Measurements from ENCODE around the gene RPL23.

Gene RPL23

GRCh38 chr17:38883592-38884526 lies 30.3 kb upstream of the RPL23 start:
- no peak for DNase-seq (ENCODE audit: low read depth)

- DNase-seq (ENCODE audit: low read depth): no peak
Measured at GRCh38 chr17:38882870-38883269, 29.3 kb upstream of the RPL23 start.

GRCh38 chr17:38881600-38882191 lies 28.2 kb upstream of the RPL23 start:
- no peak for DNase-seq (ENCODE audit: low read depth)

GRCh38 chr17:38879878-38880665 lies 26.6 kb upstream of the RPL23 start:
- DNase-seq (ENCODE audit: low read depth): no peak

- no peak for DNase-seq (ENCODE audit: low read depth)
Measured at GRCh38 chr17:38877130-38877851, 23.8 kb upstream of the RPL23 start.

GRCh38 chr17:38875477-38876075 lies 22.1 kb upstream of the RPL23 start:
- DNase-seq (ENCODE audit: low read depth): no peak

GRCh38 chr17:38874505-38875400 lies 21.2 kb upstream of the RPL23 start:
- no peak for DNase-seq (ENCODE audit: low read depth)

GRCh38 chr17:38873640-38874380 lies 20.3 kb upstream of the RPL23 start:
- no peak for DNase-seq (ENCODE audit: low read depth)

GRCh38 chr17:38872671-38873385 lies 19.3 kb upstream of the RPL23 start:
- no peak for DNase-seq (ENCODE audit: low read depth)

GRCh38 chr17:38872027-38872511 lies 18.5 kb upstream of the RPL23 start:
- DNase-seq (ENCODE audit: low read depth): no peak

- peak; percentile 64 for DNase-seq (ENCODE audit: low read depth)
Measured at GRCh38 chr17:38871247-38872015, 17.9 kb upstream of the RPL23 start.

GRCh38 chr17:38870259-38871165 lies 17.0 kb upstream of the RPL23 start:
- peak; percentile 49 for DNase-seq (ENCODE audit: low read depth)

- peak; percentile 80 for DNase-seq (ENCODE audit: low read depth)
Measured at GRCh38 chr17:38869526-38870258, 16.2 kb upstream of the RPL23 start, which contains the start of gene LASP1. Gene LASP1, plus strand, starts transcription at chr17:38870058. Its CDS starts 132 bp downstream, at chr17:38870190.

- peak; percentile 83 for DNase-seq (ENCODE audit: low read depth)
Measured at GRCh38 chr17:38868817-38869525, 15.4 kb upstream of the RPL23 start.

GRCh38 chr17:38867968-38868816 lies 14.7 kb upstream of the RPL23 start:
- DNase-seq (ENCODE audit: low read depth): no peak

Measured in activated T-helper 9 cell treated with anti-CD3 and anti-CD28 coated beads, Interleukin-2, amount 50 U/mL, for 16 hours (primary cell).